GM21515 (cell line): Measurements from ENCODE around the gene FBXO47.
"Not testable (repeated sequence)": the region's sequence is repeated elsewhere in the genome, so short reads cannot be mapped to it uniquely, and the experiment has no call there.

Experiments
- ATAC-seq: cut with Tn5 transposase; IDR thresholded peaks from one replicate; pipeline ENCODE4 v1.9.1; 2021; ENCODE audit not compliant: unreplicated experiment

Gene FBXO47

DNA sequence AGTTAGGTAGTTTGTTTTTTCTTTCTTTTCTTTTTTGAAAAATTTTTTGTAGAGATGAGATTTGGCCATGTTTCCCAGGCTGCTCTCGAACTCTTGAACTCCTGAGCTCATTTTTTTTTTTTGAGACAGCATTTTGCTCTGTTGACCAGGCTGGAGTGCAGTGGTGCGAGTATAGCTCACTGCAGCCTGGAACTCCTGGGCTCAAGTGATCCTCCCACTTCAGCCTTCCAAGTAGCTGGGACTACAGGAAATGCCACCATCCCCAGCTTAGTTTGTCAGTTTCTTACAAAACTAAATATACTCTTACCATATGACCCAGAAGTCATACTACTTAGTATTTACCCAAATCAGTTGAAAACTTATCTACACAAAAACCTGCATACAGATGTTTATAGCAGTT, 14.4 kb upstream of the FBXO47 start:
- no peak for ATAC-seq

DNA sequence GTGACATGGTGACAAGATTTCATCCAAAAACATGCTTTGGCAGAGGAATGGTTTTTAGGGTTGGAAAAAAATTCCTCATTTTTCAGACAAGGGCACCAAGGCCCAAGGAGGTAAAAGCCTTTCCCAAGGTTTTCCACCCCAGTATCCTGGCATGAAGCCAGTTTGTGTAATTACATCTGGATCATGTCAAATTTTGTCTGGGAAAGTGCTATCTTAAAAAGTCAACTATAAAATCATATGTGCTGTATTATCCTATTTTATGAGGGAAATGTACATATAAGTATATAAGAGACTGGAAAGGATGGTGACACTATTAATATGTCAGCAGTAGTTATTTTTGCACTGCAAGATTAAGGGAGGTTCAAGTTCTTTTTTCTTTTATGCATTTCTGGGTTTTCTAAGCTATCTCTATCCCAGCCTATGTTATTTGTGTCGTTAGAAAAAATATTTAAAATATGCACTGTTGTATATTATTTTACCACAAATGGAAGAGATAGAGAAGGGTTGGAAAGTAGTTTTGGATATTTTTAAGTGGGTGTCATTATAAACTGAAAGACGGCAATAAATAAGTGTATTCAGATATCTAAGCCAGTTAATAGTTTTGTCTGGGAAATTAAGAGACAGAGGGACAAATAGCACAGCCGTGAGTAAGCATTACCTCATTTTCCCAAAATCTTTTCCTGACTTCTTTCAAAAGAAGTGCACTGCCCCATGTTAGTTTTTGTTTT, 13.5 kb upstream of the FBXO47 start:
- ATAC-seq, result no peak

DNA sequence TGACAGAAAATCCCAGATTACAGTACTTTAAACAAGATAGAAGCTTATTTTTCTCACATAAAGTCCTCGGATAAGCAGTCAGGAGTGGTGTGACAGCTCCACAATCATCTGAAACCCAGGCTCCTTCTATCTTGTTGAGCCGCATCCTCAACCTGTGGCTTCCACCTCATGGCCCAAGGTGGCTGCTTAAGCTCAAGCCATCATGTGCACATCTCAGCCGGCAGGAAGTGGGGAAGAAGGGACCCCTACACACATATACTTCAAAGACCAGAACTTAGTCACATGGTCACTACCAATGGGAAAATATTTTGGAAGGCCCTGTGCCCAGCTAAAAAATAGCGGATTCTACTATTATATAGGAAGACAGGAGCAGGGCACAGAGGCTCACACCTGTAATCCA, 11.0 kb upstream of the FBXO47 start:
- no peak for ATAC-seq

DNA sequence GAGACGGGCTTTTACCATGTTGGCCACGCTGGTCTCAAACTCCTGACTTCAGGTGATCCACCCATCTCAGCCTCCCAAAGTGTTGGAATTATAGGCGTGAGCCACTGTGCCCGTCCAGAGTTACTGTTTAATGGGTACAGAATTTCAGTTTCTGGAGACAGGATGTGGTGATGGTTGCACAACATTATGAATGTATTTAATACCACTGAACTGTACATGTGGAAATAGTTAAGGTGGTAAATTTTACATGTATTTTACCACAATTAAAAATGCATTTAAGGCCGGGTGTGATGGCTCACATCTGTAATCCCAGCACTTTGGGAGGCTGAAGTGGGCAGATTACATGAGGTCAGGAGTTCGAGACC, 9.0 kb upstream of the FBXO47 start:
- ATAC-seq, result not testable (repeated sequence)

- ATAC-seq, result no peak
Measured at GRCh38 chr17:38970804-38971203, 3.6 kb upstream of the FBXO47 start.

DNA sequence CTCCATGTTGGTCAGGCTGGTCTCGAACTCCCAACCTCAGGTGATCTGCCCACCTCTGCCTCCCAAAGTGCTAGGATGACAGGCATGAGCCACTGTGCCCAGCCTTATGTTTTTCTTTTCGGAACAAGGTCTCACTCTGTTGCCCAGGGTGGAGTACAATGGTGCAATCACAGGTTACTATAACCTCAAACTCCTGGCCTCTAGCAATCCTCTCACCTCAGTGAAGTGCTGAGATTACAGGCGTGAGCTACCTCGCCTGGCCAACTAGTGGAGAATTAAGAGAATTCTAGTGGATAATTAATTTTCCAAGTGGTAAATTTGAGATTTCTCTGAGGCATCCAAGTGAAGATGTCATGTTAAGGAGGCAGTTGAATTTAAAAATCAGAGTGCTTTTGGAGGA, 2.9 kb upstream of the FBXO47 start:
- ATAC-seq, result no peak

GRCh38 chr17:38969281-38969680, 2.1 kb upstream of the FBXO47 start:
- ATAC-seq, result no peak

DNA sequence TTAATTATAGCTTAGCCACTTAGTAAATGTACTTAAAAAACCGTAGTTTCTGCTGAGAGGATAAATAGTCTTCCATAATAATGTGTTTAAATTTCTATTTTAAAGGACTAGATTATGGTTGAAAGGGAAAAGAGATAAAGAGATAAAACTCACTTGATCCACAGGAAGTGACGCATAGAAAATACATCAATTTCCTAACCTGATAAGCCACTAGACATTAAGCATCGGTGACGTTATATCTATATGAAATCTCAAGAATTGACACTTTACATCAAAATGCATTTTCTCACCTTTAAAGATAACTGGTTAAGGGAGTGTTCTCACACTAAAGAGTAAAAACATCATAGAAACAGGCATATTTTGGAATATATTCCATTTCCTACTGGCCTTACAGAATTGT, 5.8 kb downstream of the FBXO47 start:
- ATAC-seq, result no peak

DNA sequence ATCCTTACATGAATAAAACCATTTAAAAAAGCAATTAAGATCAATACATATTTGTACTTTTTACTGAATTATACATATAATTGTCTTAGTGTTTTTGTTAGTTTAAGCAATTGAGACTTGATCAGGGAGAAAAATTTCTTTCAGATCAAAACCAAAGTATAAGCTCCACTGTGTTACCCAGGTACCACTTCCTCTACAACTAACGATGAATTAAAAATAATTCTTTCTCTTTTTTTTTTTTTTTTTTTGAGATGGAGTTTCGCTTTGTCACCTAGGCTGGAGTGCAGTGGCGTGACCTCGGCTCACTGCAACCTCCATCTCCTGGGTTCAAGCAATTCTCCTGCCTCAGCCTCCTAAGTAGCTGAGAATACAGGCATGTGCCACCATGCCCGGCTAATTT, 6.8 kb downstream of the FBXO47 start:
- ATAC-seq, result no peak

GRCh38 chr17:38959508-38959907, 7.7 kb downstream of the FBXO47 start:
- ATAC-seq, result no peak

DNA sequence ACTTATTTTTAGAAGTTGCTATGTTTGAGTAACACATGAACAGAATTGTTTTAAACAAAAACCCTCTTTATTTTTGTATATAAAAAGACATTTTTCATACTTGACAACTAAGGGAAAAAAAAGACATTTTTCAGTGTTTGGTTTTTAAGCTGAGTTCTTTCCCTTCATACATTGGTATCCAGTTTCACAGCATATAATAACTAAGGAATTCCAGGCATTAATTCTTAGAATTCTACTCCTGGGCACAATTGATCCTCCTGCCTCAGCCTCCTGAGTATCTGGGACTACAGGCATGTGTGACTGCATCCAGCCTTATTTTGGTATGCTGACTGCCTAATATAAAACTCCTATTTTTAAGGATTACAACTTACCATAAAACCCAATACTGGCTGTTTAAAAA, 8.4 kb downstream of the FBXO47 start:
- ATAC-seq, result no peak

- ATAC-seq, result no peak
Measured at GRCh38 chr17:38958326-38958725, 8.9 kb downstream of the FBXO47 start.

- not testable (repeated sequence) for ATAC-seq
Measured at GRCh38 chr17:38953800-38954199, 13.4 kb downstream of the FBXO47 start.

DNA sequence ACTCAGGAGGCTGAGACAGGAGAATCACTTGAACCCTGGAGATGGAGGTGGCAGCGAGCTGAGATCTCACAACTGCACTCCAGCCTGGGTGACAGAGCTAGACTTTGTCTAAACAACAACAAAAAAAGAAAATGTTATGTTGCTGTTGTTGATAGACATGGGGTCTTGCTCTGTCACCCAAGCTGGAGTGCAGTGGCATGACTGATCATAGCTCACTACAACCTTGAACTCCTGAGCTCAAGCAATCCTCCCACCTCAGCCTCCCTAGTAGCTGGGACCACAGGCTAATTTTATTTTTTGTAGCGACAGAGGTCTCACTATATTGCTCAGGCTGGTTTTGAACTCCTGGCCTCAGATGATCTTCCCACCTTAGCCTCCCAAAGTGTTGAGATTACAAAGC, 20.0 kb downstream of the FBXO47 start:
- no peak for ATAC-seq

DNA sequence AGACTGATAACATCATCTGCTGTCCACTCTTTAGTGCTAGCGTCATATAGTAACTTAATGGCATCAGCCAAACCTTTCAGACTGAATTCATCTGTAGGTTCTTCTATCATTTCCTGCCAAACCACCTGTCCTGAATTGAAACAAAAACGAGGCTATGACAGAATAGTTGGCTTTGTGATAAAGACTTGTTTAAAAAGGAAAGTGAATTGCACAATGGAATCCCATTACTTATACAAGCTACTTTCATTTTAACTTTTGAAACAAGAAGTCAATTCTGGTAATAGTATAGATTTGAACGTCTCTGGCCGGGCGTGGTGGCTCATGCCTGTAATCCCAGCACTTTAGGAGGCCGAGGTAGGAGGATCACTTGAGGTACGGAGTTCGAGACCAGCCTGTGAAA, 23.6 kb downstream of the FBXO47 start:
- no peak for ATAC-seq

GRCh38 chr17:38942696-38943334, 24.4 kb downstream of the FBXO47 start:
- ATAC-seq, result no peak

DNA sequence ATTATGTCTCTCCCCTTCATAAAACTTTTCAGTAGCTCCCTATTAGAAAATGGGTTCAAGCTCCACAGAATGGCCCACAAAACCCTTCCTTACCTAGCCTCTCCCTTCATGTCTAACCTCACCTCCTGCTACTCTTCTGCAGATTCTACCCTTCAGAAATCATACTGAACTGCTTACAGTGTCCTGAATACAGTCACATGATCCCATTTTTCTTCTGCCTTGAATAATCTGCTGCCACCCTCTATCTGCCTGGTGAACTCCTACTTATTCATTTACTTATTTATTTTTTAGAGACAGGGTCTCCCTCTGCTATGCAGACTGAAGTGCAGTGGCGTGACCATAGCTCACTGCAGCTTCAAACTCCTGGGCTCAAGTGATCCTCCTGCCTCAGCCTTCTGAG, 26.8 kb downstream of the FBXO47 start:
- ATAC-seq, result no peak

DNA sequence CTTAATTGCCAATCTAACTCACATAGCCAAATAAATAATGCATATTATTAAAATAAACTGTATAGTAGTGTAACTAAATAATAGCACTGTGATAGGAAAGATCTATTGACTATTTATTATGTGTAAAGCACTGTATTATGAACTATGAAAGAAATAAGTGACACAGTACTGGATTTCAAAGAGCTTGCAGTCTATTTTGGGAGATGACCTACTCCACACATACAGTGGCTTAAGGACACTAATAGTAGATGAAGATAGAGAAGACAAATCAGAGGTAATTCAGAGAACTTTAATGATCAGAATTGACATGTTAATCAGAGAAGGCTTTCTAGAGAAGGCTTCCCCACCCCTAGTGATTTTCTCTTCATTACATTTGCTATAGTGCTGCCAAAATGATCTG, 27.2 kb downstream of the FBXO47 start:
- ATAC-seq, result no peak

GRCh38 chr17:38933962-38934361, 33.2 kb downstream of the FBXO47 start:
- ATAC-seq, result not testable (repeated sequence)

DNA sequence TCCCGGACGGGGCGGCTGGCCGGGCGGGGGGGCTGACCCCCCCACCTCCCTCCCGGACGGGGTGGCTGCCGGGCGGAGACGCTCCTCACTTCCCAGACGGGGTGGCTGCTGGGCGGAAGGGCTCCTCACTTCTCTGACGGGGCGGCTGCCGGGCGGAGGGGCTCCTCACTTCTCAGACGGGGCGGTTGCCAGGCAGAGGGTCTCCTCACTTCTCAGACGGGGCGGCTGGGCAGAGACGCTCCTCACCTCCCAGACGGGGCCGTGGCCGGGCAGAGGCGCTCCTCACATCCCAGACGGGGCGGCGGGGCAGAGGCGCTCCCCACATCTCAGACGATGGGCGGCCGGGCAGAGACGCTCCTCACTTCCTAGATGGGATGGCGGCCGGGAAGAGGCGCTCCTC, 36.4 kb downstream of the FBXO47 start:
- not testable (repeated sequence) for ATAC-seq

- ATAC-seq, result no peak
Measured at GRCh38 chr17:38926293-38927070, 40.7 kb downstream of the FBXO47 start.
